Transverse colon (tissue), 4 donors: ENCODE results near the gene ANO5. TPM values are rescaled to one million over a fixed set of nuclear protein-coding genes. Genes with fewer than 3 reads are reported as not detected.

Experiments
- DNase-seq: peaks from one replicate; pipeline ENCODE4 v3.0.0-alpha.2; 2019
- H3K27ac ChIP-seq, 4 donors: fragments of 200-600 bp; sonication (generic); 2 replicates each; pipeline ENCODE4 v1.5.1; 2016 to 2018; ENCODE audit warnings: inconsistent platforms in 4 of 4
- H3K27me3 ChIP-seq: fragments of 200-600 bp; sonication (generic); 2 replicates; pipeline ENCODE4 v1.5.1; 2017; ENCODE audit warnings: inconsistent platforms
- H3K36me3 ChIP-seq, 4 donors: fragments of 200-600 bp; sonication (generic); 2 replicates each; pipeline ENCODE4 v1.5.1; 2017 to 2019; ENCODE audit warnings: inconsistent platforms in 4 of 4
- H3K4me1 ChIP-seq, 4 donors: fragments of 200-600 bp; sonication (generic); 2 replicates each; pipeline ENCODE4 v1.5.1; 2017 to 2020; ENCODE audit warnings: inconsistent platforms in 4 of 4
- H3K4me3 ChIP-seq, 4 donors: fragments of 200-600 bp; sonication (generic); 1 replicate in 1 of 4; 2 replicates in 3 of 4; pipeline versions ENCODE4 v1.5.1 to v1.6.1; 2017 to 2019; ENCODE audit warnings: inconsistent platforms in 4 of 4
- H3K9me3 ChIP-seq, 2 donors: fragments of 200-600 bp; sonication (generic); 2 replicates each; pipeline ENCODE4 v1.5.1; 2017 to 2019; ENCODE audit warnings: inconsistent platforms in 2 of 2
- EP300 ChIP-seq: sonication (generic); formaldehyde crosslinking; IDR thresholded peaks from one replicate; pipeline ENCODE4 v1.6.1; 2017; ENCODE audit warnings: antibody characterized with exemption, low read depth
- POLR2A ChIP-seq: fragments of 450-650 bp; IDR thresholded peaks from one replicate; pipeline ENCODE4 v1.6.1; 2016; ENCODE audit warnings: antibody characterized with exemption, mild to moderate bottlenecking, moderate library complexity
- POLR2AphosphoS5 ChIP-seq, 3 donors: sonication (generic); formaldehyde crosslinking; IDR thresholded peaks; one replicate each; pipeline ENCODE4 v1.6.1; 2016; ENCODE audit warnings: antibody characterized with exemption in 3 of 3
- WGBS, 2 donors: methylation state at CpG; one replicate each; pipeline ENCODE4 v1.1.5; 2018; ENCODE audit warnings: low coverage in 1 of 2; 5-methylcytosine and 5-hydroxymethylcytosine counted together
- in situ Hi-C, 4 donors: fragments of 200-750 bp; cut with MboI; loops; one replicate each; pipeline versions ENCODE4 v1.15.0 to v1.15.1; 2017; ENCODE audit warnings: low sequenced_read_pairs in 3 of 4, low pct_ligation_motif_present in 1 of 4, low pct_unique_long_range_greater_than_20kb in 1 of 4
- intact Hi-C: fragments of 100-400 bp; cut with DNase I; formaldehyde crosslinking; loops from one replicate; pipeline ENCODE4 v1.15.1; 2023; ENCODE audit warnings: low total_unique reads
- total RNA-seq, 4 donors: library from RNA; depleted of rRNA; stranded (reverse); fragments of >200 nt; gene quantifications; one replicate each; pipeline ENCODE4 v1.1.0, GENCODE V29; 2016
- TF ChIP-seq, protein P1 (sequence below), 5 experiments: fragments of 200-600 bp in 3 of 5; fragments of 450-650 bp in 2 of 5; sonication (generic) in 3 of 5; IDR thresholded peaks; 1 replicate in 2 of 5; 2 replicates in 3 of 5; pipeline ENCODE4 v1.5.1; 2016 to 2017; ENCODE audit warnings: antibody characterized with exemption in 5 of 5, inconsistent platforms in 3 of 5, mild to moderate bottlenecking in 2 of 5, moderate library complexity in 1 of 5

Gene ANO5
- total RNA-seq, 4 donors from 2014 or later, result 2.0 to 15.2 (median 7.5) TPM

DNA sequence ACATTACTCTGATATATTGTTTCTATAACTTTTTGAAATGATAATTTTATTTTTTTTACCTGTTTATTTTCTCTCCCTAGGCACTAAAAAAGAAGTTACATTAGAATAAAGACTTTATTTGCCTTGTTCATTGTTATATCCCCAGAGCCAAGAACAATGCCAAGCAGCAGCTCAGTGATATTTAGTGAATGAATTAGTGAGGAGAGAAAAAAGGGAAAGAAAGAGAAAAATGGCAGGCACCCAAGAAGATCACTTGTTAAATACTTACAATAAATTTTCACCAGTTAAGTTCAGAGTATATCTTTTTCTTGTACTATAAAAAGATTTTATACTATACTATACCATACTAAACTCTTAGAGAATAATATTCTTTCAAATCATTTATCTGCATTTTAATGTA is 13.3 kb upstream of the ANO5 start:
- Histone ChIP-seq H3K9me3 (no peaks in the 10 kb centered on the region), H3K4me3 (no peak overlapping the region), H3K27ac (no peak overlapping the region), H3K27me3 (no peaks in the 10 kb centered on the region), H3K4me1 (no peaks in the 10 kb centered on the region), H3K36me3 (no peaks in the 10 kb centered on the region)
- in situ Hi-C loops (no loop called here), intact Hi-C loops (no loop called here)
- no peak for DNase-seq
- TF ChIP-seq, protein P1, sequence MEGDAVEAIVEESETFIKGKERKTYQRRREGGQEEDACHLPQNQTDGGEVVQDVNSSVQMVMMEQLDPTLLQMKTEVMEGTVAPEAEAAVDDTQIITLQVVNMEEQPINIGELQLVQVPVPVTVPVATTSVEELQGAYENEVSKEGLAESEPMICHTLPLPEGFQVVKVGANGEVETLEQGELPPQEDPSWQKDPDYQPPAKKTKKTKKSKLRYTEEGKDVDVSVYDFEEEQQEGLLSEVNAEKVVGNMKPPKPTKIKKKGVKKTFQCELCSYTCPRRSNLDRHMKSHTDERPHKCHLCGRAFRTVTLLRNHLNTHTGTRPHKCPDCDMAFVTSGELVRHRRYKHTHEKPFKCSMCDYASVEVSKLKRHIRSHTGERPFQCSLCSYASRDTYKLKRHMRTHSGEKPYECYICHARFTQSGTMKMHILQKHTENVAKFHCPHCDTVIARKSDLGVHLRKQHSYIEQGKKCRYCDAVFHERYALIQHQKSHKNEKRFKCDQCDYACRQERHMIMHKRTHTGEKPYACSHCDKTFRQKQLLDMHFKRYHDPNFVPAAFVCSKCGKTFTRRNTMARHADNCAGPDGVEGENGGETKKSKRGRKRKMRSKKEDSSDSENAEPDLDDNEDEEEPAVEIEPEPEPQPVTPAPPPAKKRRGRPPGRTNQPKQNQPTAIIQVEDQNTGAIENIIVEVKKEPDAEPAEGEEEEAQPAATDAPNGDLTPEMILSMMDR (IDR thresholded peaks at IDR 0.05), result no peak
- no peak for TF ChIP-seq POLR2AphosphoS5 (IDR thresholded peaks at IDR 0.05)
- no peak for TF ChIP-seq POLR2A
- TF ChIP-seq EP300, result no peak

- in situ Hi-C loops (no loop called here), intact Hi-C loops (no loop called here)
- TF ChIP-seq, protein P1 (IDR thresholded peaks at IDR 0.05), result no peak
- no peak for TF ChIP-seq EP300
- TF ChIP-seq POLR2AphosphoS5 (IDR thresholded peaks at IDR 0.05), result no peak
- TF ChIP-seq POLR2A, result no peak
- H3K36me3 ChIP-seq, result no peaks in the 10 kb centered on the region
- no peaks in the 10 kb centered on the region for H3K27me3 ChIP-seq
- no peaks in the 10 kb centered on the region for H3K4me1 ChIP-seq
- no peaks in the 10 kb centered on the region for H3K9me3 ChIP-seq
- DNase-seq, result no peak
- no peak overlapping the region for H3K4me3 ChIP-seq
- whole genome bisulfite sequencing, 2 donors, result 70 to 76% methylated on average over 2 to 3 of the region's 3 CpGs
- no peak overlapping the region for H3K27ac ChIP-seq
These were observed 12.8 kb upstream of the ANO5 start for GRCh38 chr11:22180131-22180530.

DNA sequence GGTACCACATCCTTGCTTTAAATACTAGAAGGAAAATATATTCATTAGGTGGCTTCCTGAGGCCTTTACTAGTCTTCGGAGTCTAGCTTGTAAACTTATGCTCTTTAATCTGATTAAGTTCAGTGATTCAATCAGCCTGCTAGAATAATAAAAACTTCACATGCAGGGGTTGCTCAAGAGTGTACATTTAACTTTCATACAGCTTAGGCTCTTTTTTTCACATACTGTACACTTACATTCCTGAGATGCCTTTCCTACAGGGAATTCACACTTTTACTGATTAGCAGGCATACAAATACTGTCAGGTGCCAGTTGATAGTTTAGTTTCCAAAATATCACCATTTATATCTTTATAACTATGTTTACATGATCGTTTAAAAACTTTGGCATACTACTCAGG is 3.2 kb upstream of the ANO5 start:
- intact Hi-C loops, result no loop called here
- H3K36me3 ChIP-seq, result no peaks in the 10 kb centered on the region
- no peak for DNase-seq
- no peak overlapping the region for H3K27ac ChIP-seq
- no peak for TF ChIP-seq POLR2AphosphoS5 (IDR thresholded peaks at IDR 0.05)
- TF ChIP-seq, protein P1 (IDR thresholded peaks at IDR 0.05), result no peak
- no peak for TF ChIP-seq POLR2A
- no peak for TF ChIP-seq EP300
- in situ Hi-C loops, result no loop called here
- H3K4me3 ChIP-seq, result no peak overlapping the region
- H3K27me3 ChIP-seq, result no peaks in the 10 kb centered on the region
- H3K9me3 ChIP-seq, result no peaks in the 10 kb centered on the region
- peaks cover 0 to 18% (median 9%) of the 10 kb centered on the region in 4 donors for H3K4me1 ChIP-seq
- whole genome bisulfite sequencing, 2 donors, result 47 to 54% methylated on average over 2 of the region's 2 CpGs

DNA sequence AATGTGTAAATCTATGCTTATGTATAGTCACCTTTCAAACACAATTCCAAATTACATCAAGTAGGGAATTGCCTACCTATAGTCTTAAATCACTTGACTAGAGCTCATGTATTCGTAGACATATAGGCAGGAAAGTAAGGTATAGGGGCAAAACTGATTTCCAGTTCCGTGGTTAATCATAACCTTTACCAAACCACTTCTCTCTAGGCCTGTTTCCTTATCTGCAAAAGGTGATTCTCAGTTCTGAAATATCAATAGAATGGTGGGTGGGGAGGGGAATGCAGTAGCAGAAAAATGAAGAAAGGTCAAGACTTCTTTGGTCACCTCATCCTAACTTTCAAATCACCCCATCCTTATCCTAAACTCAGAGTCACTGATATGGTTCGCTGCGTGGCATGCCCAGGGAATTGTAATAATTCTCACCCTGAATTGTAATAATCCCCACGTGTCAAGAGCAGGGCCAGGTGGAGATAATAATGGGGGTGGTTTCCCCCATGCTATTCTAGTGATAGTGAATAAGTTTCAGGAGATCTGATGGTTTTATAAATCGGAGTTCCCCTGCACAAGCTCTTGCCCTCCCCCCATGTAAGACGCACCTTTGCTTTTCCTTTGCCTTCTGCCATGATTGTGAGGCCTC is 1.9 kb upstream of the ANO5 start:
- no peak for TF ChIP-seq POLR2AphosphoS5 (IDR thresholded peaks at IDR 0.05)
- Histone ChIP-seq H3K4me1 (peaks cover 0 to 21% (median 10%) of the 10 kb centered on the region in 4 donors), H3K27ac (no peak overlapping the region), H3K4me3 (no peak overlapping the region), H3K27me3 (no peaks in the 10 kb centered on the region), H3K9me3 (no peaks in the 10 kb centered on the region), H3K36me3 (no peaks in the 10 kb centered on the region)
- 86 to 93% methylated on average over 5 to 7 of the region's 7 CpGs for WGBS, 2 donors
- no peak for DNase-seq
- in situ Hi-C loops, result no loop called here
- intact Hi-C loops, result no loop called here

DNA sequence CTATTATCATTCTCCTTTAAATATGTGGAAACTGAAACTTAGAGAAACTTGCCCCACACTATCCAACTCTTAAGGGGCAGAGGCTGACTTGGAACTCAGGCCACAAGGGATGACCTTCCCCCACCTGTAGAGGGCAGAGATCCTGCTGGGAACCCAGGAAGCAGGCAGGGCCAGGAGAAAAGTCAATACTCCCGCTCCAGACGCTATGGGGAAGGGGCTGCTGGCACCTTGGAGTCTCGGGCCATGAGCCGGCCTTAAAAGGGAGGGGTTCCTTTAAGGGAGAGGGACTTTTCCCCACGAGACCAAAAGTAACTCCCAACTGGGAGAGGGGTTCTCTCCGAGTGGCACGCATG is 620 bp upstream of the ANO5 start:
- no peak for TF ChIP-seq POLR2AphosphoS5 (IDR thresholded peaks at IDR 0.05)
- TF ChIP-seq, protein P1 (IDR thresholded peaks at IDR 0.05), result peak; percentile 25 to 43 (median 30)
- H3K4me3 ChIP-seq, result peak overlapping the region; percentile 58 to 91 (median 82)
- DNase-seq, result peak; percentile 43
- in situ Hi-C loops (no loop called here), intact Hi-C loops (no loop called here)
- no peaks in the 10 kb centered on the region for H3K36me3 ChIP-seq
- no peaks in the 10 kb centered on the region for H3K27me3 ChIP-seq
- 0 to 8% methylated on average over 2 to 7 of the region's 7 CpGs for WGBS, 2 donors
- peaks cover 0 to 21% (median 10%) of the 10 kb centered on the region in 4 donors for H3K4me1 ChIP-seq
- no peaks in the 10 kb centered on the region for H3K9me3 ChIP-seq
- H3K27ac ChIP-seq, result peak overlapping the region; percentile 71 to 89 (median 80)
